HepG2 (cell line): ENCODE results near the gene ZNF384. TPM values are rescaled to one million over a fixed set of nuclear protein-coding genes. Genes with fewer than 3 reads are reported as not detected.

Source experiments
- ATAC-seq: fragments of 200-7000 bp; cut with Tn5 transposase; 3 replicates; pipeline ENCODE4 v1.9.1; 2020; ENCODE audit warnings: mild to moderate bottlenecking, moderate library complexity
- BruUV-seq: library from RNA; stranded (reverse); fragments of 400-500 nt; replicated peaks from 2 replicates; lab custom pipeline; 2021; lab: Mats Ljungman, UMichigan
- CTCF ChIA-PET: fragments of 300-600 bp; formaldehyde crosslinking; extraction: SDS; loops from one replicate; lab custom pipeline; 2021; ENCODE audit warnings: low total read pairs, inconsistent platforms, low intra/inter-chr PET ratio; lab: Yijun Ruan, JAX
- POLR2A ChIA-PET: fragments of 350-600 bp; sonication (Branson Sonifier 250); formaldehyde crosslinking; loops from one replicate; lab custom pipeline; 2020; ENCODE audit warnings: antibody characterized with exemption, inconsistent platforms; lab: Yijun Ruan, JAX
- DNase-seq: peaks from one replicate; pipeline ENCODE4 v3.0.0-alpha.2; 2015; ENCODE audit warnings: low spot score
- FAIRE-seq: peaks from 3 replicates; lab custom pipeline; 2011; peaks lifted over from hg19 to GRCh38; lab: Jason Lieb, UNC
- H2AFZ ChIP-seq: one replicate; pipeline ENCODE4 v1.6.1; 2011; ENCODE audit warnings: low read length, inconsistent platforms
- H3K27ac ChIP-seq: fragments of 300-600 bp; 3 replicates; pipeline ENCODE4 v1.8.0; 2011; ENCODE audit warnings: mixed run types, mild to moderate bottlenecking, mixed read lengths, low read length, inconsistent platforms; ENCODE audit not compliant: insufficient read depth; ENCODE audit errors: extremely low read length
- H3K27me3 ChIP-seq, 2 experiments: fragments of 200-600 bp in 1 of 2; 2 replicates in 1 of 2; 3 replicates in 1 of 2; pipeline versions ENCODE4 v1.6.0 to v1.8.0; 2011; ENCODE audit warnings: low read length in 2 of 2, mild to moderate bottlenecking in 2 of 2, moderate library complexity in 2 of 2, inconsistent platforms in 1 of 2; ENCODE audit not compliant: insufficient read depth in 2 of 2, control insufficient read depth in 1 of 2
- H3K36me3 ChIP-seq, 2 experiments: fragments of 200-600 bp in 1 of 2; replicated peaks in 1 of 2; 2 replicates in 1 of 2; 3 replicates in 1 of 2; pipeline versions ENCODE4 v1.5.1 to v1.8.0; 2011; ENCODE audit warnings: low read length in 2 of 2, inconsistent platforms in 1 of 2; ENCODE audit not compliant: insufficient read depth in 2 of 2, control insufficient read depth in 1 of 2
- H3K4me1 ChIP-seq: 2 replicates; pipeline ENCODE4 v1.5.1; 2012; ENCODE audit warnings: low read length, inconsistent platforms; ENCODE audit not compliant: insufficient read depth
- H3K4me2 ChIP-seq: 2 replicates; pipeline ENCODE4 v1.6.0; 2011; ENCODE audit warnings: low read depth, low read length, inconsistent platforms
- H3K4me3 ChIP-seq, 3 experiments: fragments of 200-600 bp in 1 of 3; sonication (generic), shearing (Covaris generic) in 1 of 3; replicated peaks in 1 of 3; 2 replicates each; pipeline ENCODE4 v1.5.1; 2011 to 2016; ENCODE audit warnings: low read length in 3 of 3, inconsistent platforms in 2 of 3, low read depth in 2 of 3, mild to moderate bottlenecking in 2 of 3, control low read depth in 1 of 3, mixed read lengths in 1 of 3; ENCODE audit not compliant: insufficient read depth in 1 of 3
- H3K79me2 ChIP-seq: one replicate; pipeline ENCODE4 v1.6.1; 2011; ENCODE audit warnings: low read length, inconsistent platforms; ENCODE audit not compliant: insufficient read depth
- H3K9ac ChIP-seq: 2 replicates; pipeline ENCODE4 v1.6.0; 2011; ENCODE audit warnings: mild to moderate bottlenecking, low read depth, low read length, inconsistent platforms; ENCODE audit not compliant: insufficient read depth
- H3K9me3 ChIP-seq: 2 replicates; pipeline ENCODE4 v1.5.1; 2012; ENCODE audit warnings: mild to moderate bottlenecking, low read length
- H4K20me1 ChIP-seq: 2 replicates; pipeline ENCODE4 v1.6.0; 2011; ENCODE audit warnings: inconsistent platforms, mild to moderate bottlenecking, low read length, moderate library complexity; ENCODE audit not compliant: insufficient read depth
- BCL3 ChIP-seq: sonication (generic); formaldehyde crosslinking; IDR thresholded peaks from 2 replicates; pipeline ENCODE4 v1.5.1; 2020; ENCODE audit warnings: mild to moderate bottlenecking, missing genetic modification reagents, moderate library complexity
- CREB1 ChIP-seq, 2 experiments: fragments of 450-650 bp in 1 of 2; IDR thresholded peaks; 2 replicates each; pipeline ENCODE4 v1.6.1; 2016 to 2017; ENCODE audit warnings: control low read depth in 1 of 2, mild to moderate bottlenecking in 1 of 2, missing compliant biosample characterization in 1 of 2, missing genetic modification characterization in 1 of 2
- DBP ChIP-seq: sonication (generic); formaldehyde crosslinking; IDR thresholded peaks from 2 replicates; pipeline ENCODE4 v1.4.0; 2020; ENCODE audit warnings: missing genetic modification reagents; ENCODE audit errors: not compliant biosample characterization
- FIP1L1 ChIP-seq: fragments of 200-400 bp; formaldehyde crosslinking; IDR thresholded peaks from 2 replicates; pipeline ENCODE4 v1.6.1; 2018; ENCODE audit warnings: low read depth, mild to moderate bottlenecking, low read length, moderate library complexity, borderline replicate concordance; ENCODE audit not compliant: insufficient read depth
- MAZ ChIP-seq, 2 experiments: sonication (generic) in 1 of 2; formaldehyde crosslinking in 1 of 2; IDR thresholded peaks; 2 replicates each; pipeline versions ENCODE4 v1.5.0 to v1.6.1; 2012 to 2020; ENCODE audit warnings: low read depth in 2 of 2, mild to moderate bottlenecking in 2 of 2, borderline replicate concordance in 1 of 2, improper control_type of control experiment in 1 of 2, low read length in 1 of 2, missing genetic modification reagents in 1 of 2, moderate library complexity in 1 of 2
- MED8 ChIP-seq: sonication (generic); formaldehyde crosslinking; IDR thresholded peaks from 2 replicates; pipeline ENCODE4 v1.8.1; 2023; ENCODE audit warnings: mild to moderate bottlenecking, missing genetic modification reagents; ENCODE audit not compliant: insufficient replicate concordance
- PHF8 ChIP-seq: sonication (generic); formaldehyde crosslinking; IDR thresholded peaks from 2 replicates; pipeline ENCODE4 v1.5.0; 2020; ENCODE audit warnings: missing genetic modification reagents
- REL ChIP-seq: sonication (generic); formaldehyde crosslinking; conservative IDR thresholded peaks from 2 replicates; pipeline ENCODE4 v1.8.0; 2022; ENCODE audit warnings: mild to moderate bottlenecking, missing genetic modification reagents, moderate library complexity
- U2AF2 ChIP-seq: fragments of 200-400 bp; formaldehyde crosslinking; IDR thresholded peaks from 2 replicates; pipeline ENCODE4 v1.6.1; 2017; ENCODE audit warnings: low read depth, mild to moderate bottlenecking, low read length
- YEATS4 ChIP-seq: sonication (generic); formaldehyde crosslinking; IDR thresholded peaks from 2 replicates; pipeline ENCODE4 v1.4.0; 2020; ENCODE audit warnings: missing genetic modification reagents, borderline replicate concordance
- ZNF12 ChIP-seq: sonication (generic); formaldehyde crosslinking; IDR thresholded peaks from 2 replicates; pipeline ENCODE4 v1.5.0; 2020; ENCODE audit warnings: missing genetic modification reagents
- ZNF619 ChIP-seq: sonication (generic); formaldehyde crosslinking; IDR thresholded peaks from 2 replicates; pipeline ENCODE4 v1.4.0; 2020; ENCODE audit warnings: mild to moderate bottlenecking, missing genetic modification reagents
- ZSCAN30 ChIP-seq: sonication (generic); formaldehyde crosslinking; IDR thresholded peaks from 2 replicates; pipeline ENCODE4 v1.5.0; 2020; ENCODE audit warnings: mild to moderate bottlenecking, missing genetic modification reagents
- WGBS: methylation state at CpG from one replicate; pipeline ENCODE4 v1.1.6; 2017; ENCODE audit warnings: low lambda C conversion rate; 5-methylcytosine and 5-hydroxymethylcytosine counted together
- in situ Hi-C: cut with HindIII; loops from 2 replicates; pipeline ENCODE4 v1.10.0; 2017; ENCODE audit warnings: low pct_unique_long_range_greater_than_20kb; ENCODE audit not compliant: extremely low pct_ligation_motif_present
- intact Hi-C: fragments of 100-400 bp; cut with micrococcal nuclease; formaldehyde crosslinking; loops from one replicate; pipeline ENCODE4 v1.10.0; 2022; ENCODE audit not compliant: unreplicated experiment
- polyA plus RNA-seq, 8 experiments: library from polyadenylated mRNA; depleted of rRNA in 3 of 8; stranded (reverse) in 7 of 8; unstranded in 1 of 8; fragments of >200 nt; fragmentation: Illumina TruSeq in 4 of 8; extraction: Trizol in 4 of 8; gene quantifications; 2 replicates each; pipeline versions ENCODE4 v1.2.1 to v1.2.3, GENCODE V29; 2011 to 2016; ENCODE audit warnings: low read depth in 4 of 8, missing spikeins in 1 of 8, mixed read lengths in 1 of 8; ENCODE audit not compliant: insufficient read depth in 1 of 8
- total RNA-seq, 5 experiments: library from RNA; depleted of rRNA; stranded (reverse); fragments of >200 nt; fragmentation: Illumina TruSeq; extraction: Trizol; gene quantifications; 2 replicates each; pipeline ENCODE4 v1.2.3, GENCODE V29; 2016; ENCODE audit warnings: low read depth in 1 of 5
- TF ChIP-seq, protein P1 (sequence below): IDR thresholded peaks from 2 replicates; pipeline ENCODE4 v1.4.0; 2020; ENCODE audit warnings: mild to moderate bottlenecking, missing genetic modification reagents

ZNF384 gene
- total and polyA plus RNA-seq, 2 of the 13 experiments (the other 11 are each of a cell fraction or from before 2014, with no cell fraction given) = 23.6 to 55.3 TPM

DNA sequence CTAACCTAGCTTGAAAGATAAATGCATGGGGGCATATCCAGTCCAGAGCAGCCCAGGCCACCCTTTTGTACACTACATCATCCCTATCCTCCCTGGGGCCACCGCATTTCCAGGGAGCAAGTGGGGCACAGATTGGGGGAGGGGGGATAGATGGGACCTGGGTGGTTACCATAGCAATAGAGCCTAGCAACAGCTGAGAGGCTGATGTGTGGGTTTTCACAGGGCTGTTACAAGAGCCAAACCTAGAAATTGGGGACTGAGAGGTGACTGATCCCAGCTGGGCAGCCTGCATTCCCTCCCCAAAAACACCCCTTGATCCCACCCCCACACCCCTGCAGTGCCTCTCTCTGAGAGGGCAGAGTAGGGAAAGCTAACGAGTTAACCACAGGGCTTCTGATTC lies 3.7 kb upstream of the ZNF384 start (continued):
- no peak for TF ChIP-seq MED8 (CRISPR knock-in tag)
- no peak for TF ChIP-seq REL (CRISPR knock-in tag)
- TF ChIP-seq FIP1L1 = no peak
- no peak for TF ChIP-seq MAZ (IDR thresholded peaks at IDR 0.05; ENCODE audit: borderline replicate concordance, low read depth, low read length)
- TF ChIP-seq MAZ (CRISPR knock-in tag; IDR thresholded peaks at IDR 0.05; ENCODE audit: low read depth) = no peak
- TF ChIP-seq U2AF2 = no peak

GRCh38 chr12:6691473-6691872 lies 2.3 kb upstream of the ZNF384 start:
- in situ Hi-C loops (no loop called here), intact Hi-C loops (no loop called here)
- Histone ChIP-seq H3K4me1 (peaks cover 33% of the 10 kb centered on the region), H3K36me3 (no peaks in the 10 kb centered on the region), H3K27ac (no peak overlapping the region), H2AFZ (no peak overlapping the region), H3K79me2 (peaks cover 28% of the 10 kb centered on the region), H3K9ac (no peak overlapping the region), H3K4me3 (no peak overlapping the region), H3K4me2 (no peak overlapping the region), H3K27me3 (peaks cover 3 to 19% of the 10 kb centered on the region in 2 experiments), H3K9me3 (no peaks in the 10 kb centered on the region), H4K20me1 (no peaks in the 10 kb centered on the region)
- POLR2A ChIA-PET = interaction anchor here (0.9 to 1.6 kb wide), 2 partner anchors 32 to 62 kb away, joined by 3 read pairs; partner anchors contain the start of genes COPS7A and MLF2
- no TSS peak for BruUV-seq
- CTCF ChIA-PET = no interaction called here
- ATAC-seq (no peak), FAIRE-seq (no peak), DNase-seq (no peak)
- WGBS = 94% methylated on average over 4 of the region's 4 CpGs
- TF ChIP-seq PHF8 (CRISPR knock-in tag) = no peak
- TF ChIP-seq ZSCAN30 (CRISPR knock-in tag) = no peak
- TF ChIP-seq DBP = no peak
- TF ChIP-seq ZNF619 = no peak
- TF ChIP-seq CREB1 (IDR thresholded peaks at IDR 0.05) = no peak
- TF ChIP-seq CREB1 (CRISPR knock-in tag; IDR thresholded peaks at IDR 0.05) = no peak
- TF ChIP-seq, protein P1, sequence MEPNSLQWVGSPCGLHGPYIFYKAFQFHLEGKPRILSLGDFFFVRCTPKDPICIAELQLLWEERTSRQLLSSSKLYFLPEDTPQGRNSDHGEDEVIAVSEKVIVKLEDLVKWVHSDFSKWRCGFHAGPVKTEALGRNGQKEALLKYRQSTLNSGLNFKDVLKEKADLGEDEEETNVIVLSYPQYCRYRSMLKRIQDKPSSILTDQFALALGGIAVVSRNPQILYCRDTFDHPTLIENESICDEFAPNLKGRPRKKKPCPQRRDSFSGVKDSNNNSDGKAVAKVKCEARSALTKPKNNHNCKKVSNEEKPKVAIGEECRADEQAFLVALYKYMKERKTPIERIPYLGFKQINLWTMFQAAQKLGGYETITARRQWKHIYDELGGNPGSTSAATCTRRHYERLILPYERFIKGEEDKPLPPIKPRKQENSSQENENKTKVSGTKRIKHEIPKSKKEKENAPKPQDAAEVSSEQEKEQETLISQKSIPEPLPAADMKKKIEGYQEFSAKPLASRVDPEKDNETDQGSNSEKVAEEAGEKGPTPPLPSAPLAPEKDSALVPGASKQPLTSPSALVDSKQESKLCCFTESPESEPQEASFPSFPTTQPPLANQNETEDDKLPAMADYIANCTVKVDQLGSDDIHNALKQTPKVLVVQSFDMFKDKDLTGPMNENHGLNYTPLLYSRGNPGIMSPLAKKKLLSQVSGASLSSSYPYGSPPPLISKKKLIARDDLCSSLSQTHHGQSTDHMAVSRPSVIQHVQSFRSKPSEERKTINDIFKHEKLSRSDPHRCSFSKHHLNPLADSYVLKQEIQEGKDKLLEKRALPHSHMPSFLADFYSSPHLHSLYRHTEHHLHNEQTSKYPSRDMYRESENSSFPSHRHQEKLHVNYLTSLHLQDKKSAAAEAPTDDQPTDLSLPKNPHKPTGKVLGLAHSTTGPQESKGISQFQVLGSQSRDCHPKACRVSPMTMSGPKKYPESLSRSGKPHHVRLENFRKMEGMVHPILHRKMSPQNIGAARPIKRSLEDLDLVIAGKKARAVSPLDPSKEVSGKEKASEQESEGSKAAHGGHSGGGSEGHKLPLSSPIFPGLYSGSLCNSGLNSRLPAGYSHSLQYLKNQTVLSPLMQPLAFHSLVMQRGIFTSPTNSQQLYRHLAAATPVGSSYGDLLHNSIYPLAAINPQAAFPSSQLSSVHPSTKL (CRISPR knock-in tag) = no peak
- TF ChIP-seq ZNF12 (CRISPR knock-in tag) = no peak
- no peak for TF ChIP-seq BCL3
- no peak for TF ChIP-seq YEATS4 (CRISPR knock-in tag)
